GM19238 (cell line): ENCODE data around the gene HDAC11.
"Not testable (repeated sequence)": the region's sequence is repeated elsewhere in the genome, so short reads cannot be mapped to it uniquely, and the experiment has no call there.

ENCODE experiments used
- DNase-seq: peaks from one replicate; pipeline ENCODE4 v3.0.0; 2011; ENCODE audit warnings: low spot score; ENCODE audit not compliant: insufficient read length

The HDAC11 gene

DNA sequence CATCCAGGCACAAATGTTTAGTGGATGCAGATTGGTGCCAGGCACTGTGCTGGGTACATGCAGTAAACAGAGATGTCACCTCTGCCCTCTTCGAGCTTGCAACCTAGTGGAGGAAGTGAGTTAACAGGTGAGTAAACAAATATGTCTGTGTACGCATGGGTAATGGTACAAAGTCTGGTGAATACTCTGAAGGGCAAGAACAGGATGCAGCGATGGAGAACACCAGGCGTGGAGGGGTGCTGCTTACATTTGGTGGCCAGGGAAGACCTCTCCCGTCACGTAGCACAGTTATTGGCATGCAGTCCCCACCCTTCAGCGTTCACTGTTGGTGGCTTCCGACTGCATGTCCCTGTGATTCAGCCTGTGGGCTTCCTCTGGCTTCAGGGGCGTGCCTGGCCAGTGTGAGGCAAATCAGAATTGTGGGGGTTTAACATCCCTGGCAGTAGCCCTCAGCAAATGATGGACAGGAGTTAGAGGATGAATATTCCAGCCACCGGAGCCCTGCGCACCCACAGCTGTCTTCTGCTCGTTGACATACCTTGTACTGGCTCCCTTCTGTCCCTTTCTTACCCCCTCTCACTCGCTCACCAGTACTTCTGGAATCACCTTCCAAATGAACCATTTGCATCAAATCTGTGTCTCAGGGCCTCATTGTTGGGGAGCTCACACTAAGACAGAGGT, 9.1 kb upstream of the HDAC11 start:
- no peak for DNase-seq

DNA sequence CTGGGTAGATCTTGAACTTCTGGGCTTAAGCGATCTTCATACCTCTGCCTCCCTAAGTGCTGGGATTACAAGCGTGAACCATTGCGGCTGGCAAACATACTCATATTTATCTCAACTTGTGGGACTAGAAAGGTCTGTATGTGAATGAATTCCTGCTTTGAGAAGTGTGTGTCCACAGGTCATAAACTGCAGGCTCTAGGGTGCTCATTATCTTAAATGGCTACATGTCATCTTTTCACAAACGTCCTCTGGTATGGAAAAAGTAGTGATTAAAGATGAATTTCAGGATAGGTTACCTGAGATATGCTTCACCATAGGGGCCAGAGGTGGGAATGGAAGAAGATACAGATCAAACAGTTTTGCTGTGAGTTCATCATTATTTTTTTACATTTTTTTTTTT, 7.8 kb upstream of the HDAC11 start:
- no peak for DNase-seq

DNA sequence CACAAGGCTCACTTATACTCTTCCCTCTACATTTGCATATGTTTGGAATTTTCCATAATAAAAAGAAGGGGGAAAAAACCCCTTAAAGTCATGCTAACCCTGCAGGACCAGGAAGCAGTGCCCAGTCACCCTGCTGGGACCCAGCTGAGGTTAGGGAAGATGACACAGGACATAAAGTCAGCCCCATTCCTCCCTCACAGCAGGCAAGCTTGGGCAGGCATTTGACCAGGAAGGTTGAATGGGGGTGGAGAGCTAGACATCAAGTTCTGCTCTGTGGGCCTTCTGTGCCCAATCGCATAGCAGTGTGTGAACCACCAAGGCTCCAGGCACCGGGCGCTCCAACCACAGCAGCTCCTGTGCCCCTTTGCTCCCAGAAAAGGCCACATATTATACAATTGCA, 7.1 kb upstream of the HDAC11 start:
- DNase-seq: no peak

DNA sequence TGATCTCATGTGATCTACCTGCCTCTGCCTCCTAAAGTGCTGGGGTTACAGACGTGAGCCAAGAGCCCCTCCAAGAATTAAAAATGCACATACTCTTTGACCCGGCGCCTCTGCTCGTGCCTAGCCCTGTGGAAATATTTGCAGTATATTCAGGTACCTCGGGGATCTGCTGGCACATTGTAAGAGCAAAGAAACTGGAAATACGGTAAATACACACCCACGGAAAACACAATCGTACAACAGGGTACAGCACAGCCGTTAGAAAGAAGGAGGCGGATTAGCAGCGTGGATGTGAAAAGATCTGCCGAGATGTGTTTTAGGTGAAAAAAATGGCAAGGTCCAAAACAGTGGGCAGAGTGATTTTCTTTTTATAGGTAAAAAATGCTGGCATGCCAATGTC, 6.1 kb upstream of the HDAC11 start:
- no peak for DNase-seq

DNA sequence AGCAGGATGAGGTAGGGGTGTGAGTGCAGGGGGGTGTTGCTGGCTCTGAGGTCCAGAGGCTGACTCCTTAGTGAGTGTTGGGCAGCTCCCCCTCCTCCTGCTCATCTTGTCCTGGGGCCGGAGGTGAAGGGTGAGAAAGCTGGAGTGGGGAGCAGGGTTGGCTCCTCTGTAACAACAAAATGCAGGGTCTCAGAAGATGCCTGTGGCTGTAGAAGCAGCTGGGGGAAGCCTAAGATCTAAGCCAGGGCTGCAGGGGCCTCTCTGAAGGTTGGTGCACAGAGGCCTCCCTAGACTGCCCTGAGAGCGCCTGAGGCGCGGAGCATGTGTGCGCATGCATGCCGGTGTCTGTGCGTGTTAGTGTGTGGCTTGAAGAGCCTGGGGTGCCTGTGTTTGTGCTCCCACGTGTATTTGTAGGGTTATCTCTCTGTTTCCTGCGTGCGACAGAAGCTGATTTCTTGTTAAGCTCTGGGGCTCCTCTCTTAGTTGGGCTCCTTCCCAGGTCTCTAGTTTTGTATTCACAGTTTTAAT, 5.3 kb upstream of the HDAC11 start:
- DNase-seq: no peak

DNA sequence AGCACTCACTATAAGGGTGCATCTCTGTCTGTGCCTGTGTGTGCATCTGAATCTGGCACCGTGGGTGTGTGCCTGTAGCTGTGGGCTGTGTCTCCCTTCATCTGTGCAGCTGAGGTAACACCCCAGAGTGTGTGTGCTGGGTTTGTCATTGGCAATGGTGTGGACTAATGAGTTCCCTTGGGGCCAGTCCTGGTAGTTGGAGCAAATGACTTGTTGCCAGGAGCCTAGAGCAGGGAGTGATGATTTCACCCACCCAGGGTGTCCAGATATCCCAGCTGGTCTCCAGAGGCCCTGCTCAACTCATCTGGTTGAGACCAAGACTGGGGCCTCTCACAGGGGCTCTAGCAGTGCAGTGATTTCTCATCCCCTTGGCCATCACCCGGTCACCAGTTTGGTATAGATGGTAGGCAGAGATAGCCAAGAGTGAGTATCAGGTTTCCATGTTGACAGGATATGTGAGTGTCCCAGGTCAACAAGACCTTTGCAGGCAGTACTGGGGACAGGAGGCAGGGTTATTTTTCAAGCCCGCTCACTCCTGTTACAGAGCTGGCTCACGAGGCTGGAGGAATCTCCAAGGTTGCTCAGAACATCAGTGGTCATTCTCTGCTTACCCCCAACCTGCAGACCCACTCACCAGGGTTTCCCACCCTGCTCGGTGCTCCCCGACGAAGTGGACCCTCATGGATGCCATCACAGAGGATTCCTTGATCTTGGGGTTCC, 4.1 kb upstream of the HDAC11 start:
- DNase-seq: no peak

DNA sequence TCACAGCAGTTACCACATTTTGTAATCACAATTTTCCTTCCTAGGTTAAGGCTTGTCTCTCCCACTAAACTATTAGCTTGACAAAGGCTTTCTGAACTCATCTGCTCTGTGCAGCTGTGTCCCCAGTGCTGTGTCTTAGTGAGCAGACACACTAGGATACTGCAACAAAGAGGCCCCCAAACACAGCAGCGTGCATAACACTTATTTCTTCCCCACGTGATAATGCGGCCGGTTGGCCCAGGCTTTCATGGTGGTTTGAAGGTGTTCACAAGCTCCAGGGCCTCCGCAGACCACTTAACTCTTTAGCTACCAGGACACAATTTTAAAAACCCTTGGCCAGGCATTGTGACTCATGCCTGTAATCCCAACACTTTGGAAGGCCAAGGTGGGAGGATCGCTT, 2.2 kb upstream of the HDAC11 start:
- DNase-seq: no peak

DNA sequence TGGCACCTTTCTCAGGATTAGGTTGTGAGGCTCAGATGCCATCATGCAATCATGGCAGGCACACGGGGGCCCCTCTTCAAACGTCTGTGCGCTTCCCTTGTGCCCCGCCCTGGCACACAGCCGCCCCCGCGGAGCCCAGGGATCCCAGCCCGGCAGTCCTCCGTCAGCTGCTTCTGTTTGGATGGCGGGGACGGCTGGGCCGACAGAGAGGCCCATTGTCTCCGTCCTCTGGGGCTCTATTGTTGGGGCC, 849 bp upstream of the HDAC11 start:
- peak; percentile 32 for DNase-seq

DNA sequence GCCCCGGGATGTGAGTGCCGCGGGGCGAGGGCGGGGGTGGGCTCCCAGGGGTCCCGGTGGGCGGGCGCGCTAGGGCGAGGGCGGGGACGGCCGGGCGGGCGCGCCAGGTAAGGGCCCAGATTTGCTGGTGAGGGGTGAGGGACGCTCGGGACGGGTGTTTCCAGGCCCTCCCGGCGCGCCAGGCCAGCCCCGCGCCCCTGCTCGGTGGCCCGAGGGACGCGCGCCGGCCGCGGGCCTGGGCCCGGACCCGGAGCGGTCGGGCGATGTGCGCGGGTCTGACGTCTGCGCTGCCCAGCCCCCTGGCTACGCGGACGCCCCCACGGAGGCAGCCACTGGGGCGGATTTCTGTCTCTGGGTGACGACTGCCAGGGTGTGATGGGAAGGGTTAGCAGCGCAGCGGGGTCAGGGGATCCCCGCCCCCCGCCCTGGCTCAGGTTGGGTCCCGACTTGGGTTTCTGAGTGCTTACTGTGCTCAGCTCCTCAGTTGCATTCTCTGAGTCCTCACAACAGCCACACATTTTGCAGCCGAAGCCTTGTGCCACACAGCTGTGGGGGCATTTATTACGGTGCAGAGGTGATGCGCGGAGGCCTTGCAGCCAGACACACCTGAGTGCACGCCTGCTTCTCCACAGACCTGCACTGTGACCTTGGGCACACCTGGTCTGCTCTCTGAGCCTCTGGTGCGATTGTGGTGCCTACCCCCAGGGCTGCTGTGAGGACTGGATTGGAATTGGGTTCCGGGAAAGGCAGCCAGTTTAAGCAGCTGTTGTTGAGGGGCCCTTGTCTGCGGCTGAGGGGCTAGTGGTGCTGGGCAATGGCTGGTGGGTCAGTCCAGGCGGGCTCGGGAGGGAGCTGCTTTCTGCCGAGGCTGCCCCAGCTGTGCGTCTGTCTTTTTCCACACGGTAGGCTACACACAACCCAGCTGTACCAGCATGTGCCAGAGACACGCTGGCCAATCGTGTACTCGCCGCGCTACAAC, 523 bp downstream of the HDAC11 start:
- no peak for DNase-seq

DNA sequence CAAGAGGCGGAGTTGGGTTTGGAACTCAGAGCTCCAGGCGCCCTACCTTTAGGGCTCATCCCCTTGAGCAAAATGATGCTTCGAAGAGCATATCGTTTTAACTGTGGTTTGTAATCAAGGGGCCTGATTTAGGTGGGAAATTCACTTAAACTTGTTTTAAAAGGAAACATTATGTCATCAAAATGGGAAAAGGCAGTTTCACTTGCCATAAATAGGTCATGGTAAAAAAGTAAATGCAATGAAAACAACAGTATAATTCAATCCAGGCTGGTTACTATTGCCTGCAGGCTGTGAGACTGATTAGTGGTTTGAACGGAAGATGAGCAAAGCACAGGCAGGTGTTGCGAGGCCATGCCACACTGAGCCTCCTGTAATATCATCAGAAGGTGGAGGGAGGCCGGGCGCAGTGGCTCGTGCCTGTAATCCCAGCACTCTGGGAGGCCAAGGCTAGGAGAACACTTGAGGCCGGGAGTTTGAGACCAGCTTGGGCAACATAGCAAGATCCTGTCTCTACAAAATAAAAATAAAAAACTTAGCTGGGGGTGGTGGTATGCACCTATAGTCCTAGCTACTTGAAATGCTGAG, 2.1 kb downstream of the HDAC11 start:
- DNase-seq: no peak

DNA sequence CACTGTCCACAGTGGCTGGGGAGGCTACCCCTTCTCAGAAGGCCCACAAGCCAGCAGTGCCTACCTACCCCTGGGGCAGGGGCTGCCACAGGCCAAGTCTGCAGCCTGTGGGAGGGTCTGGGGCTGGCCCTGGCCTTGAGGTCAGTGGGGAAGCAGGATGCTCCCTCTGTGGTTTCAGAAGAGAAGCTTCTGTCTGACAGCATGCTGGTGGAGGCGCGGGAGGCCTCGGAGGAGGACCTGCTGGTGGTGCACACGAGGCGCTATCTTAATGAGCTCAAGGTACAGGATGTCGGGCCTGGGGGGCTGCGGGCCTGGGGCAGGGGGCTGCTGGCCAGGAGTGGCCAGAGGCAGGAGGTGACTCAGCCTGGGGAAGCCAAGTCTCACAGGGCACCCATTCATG, 3.2 kb downstream of the HDAC11 start:
- no peak for DNase-seq

DNA sequence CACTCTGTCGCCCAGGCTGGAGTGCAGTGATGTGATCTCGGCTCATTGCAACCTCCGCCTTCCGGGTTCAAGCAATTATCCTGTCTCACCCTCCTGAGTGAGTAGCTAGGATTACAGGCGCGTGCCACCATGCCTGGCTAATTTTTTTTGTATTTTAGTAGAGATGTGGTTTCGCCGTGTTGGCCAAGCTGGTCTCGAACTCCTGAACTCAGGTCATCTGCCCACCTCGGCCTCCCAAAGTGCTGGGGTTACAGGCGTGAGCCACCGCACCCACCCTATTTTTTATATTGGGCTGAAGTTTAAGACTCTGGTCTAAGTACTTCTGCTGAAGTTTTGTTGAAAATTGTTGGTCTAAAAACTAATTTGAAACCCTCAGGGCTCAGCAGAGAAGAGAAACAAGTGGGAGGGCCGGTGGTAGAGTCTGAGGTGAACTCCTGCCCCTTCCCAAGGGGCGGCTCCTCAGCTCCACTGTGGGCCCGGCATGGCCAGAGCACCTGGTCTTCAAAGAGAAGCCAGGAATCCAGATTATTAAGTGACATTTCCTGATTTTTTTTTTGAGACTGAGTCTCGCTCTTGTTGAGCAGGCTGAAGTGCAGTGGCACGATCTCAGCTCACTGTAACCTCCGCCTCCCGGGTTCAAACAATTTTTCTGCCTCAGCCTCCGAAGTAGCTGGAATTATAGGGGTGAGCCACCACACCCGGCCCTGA, 4.0 kb downstream of the HDAC11 start:
- DNase-seq: no peak

DNA sequence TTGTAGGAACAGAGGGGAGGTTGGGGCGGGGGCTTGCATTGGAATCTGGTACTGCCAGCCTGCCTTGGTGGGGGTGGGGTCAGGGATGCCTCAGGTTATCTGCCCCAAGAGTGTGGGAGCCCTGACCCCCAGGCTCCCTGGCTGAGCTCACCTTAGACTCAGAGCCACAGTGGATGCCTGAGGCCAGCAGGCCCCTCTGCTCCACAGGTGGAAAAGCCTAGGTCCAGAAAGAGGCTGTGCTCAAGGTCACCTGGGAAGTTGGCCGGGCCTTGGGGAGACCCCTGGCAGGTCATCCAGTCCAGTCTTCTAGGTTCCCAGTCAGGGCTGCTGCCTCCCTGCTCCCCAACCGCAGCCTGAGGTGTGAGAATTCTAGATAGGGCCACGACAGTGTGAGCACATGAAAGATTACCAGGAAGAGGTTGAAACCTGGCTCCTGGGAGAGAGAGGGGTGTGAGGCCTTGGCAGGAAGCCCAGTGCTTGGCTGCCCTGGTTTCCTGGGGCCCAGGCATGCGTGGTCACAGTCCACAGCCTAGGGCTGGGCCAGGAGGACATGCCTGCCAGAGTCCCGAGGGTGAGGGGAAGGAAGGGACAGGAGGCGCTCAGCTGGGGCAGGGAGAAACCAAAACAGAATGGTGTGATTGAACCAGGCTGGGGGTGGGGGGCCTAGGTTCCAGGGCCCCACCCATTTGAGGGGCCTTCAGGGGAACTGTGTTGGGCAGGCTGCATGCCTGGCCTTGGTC, 4.9 kb downstream of the HDAC11 start:
- no peak for DNase-seq

DNA sequence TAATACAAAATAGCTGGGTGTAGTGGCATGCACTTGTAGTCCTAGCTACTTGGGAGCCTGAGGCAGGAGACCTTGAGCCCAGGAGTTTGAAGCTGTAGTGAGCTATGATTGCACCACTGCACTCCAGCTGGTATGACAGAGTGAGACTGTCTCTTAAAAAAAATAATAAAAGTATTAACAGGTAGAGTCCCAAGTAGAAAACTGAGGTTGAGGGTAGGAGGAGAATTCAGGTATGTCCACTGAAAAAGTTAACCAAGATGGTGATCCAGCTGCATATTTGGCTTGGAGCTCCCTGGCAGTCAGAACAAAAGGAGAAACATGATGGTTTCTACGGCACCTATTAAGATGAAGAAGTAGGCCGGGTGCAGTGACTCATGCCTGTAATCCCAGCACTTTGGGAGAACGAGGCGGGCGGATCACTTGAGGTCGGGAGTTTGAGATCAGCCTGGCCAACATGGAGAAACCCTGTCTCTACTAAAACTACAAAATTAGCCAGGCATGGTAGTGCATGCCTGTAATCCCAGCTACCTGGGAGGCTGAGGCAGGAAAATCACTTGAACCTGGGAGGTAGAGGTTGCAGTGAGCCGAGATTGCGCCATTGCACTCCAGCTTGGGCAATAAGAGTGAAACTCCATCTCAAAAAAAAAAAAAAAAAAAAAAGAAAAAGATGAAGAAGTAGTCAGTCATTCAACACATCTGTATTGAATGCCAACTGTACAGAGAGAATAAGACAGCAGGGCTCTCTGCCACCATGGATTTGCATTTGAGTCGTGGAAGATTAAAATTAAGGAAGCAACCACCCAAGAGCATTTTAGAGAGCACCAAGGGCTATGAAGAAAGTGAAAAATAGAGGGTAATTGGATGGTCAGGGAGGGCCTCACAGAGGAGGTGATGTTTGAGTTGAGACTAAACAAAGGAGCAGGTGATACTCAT, 5.8 kb downstream of the HDAC11 start:
- DNase-seq: not testable (repeated sequence)

DNA sequence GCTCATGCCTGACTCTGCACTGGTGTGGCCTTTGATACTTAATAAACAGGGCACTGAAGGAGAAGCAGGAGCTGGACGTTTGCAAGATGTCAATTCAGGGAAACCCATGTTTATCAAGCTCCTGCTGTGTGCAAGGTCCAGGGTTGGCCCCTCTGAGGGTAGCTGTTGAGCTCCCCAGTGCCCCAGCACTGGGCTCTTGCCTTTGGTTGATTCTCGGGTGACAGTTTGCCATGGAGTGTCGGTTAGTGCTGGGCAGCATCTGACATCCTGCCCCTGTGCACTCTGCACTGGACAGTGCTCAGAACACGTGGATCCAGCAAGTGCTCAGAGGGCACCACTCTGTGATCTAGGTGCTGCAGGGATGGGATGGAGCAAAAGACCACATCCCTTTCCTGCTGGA, 7.3 kb downstream of the HDAC11 start:
- no peak for DNase-seq

DNA sequence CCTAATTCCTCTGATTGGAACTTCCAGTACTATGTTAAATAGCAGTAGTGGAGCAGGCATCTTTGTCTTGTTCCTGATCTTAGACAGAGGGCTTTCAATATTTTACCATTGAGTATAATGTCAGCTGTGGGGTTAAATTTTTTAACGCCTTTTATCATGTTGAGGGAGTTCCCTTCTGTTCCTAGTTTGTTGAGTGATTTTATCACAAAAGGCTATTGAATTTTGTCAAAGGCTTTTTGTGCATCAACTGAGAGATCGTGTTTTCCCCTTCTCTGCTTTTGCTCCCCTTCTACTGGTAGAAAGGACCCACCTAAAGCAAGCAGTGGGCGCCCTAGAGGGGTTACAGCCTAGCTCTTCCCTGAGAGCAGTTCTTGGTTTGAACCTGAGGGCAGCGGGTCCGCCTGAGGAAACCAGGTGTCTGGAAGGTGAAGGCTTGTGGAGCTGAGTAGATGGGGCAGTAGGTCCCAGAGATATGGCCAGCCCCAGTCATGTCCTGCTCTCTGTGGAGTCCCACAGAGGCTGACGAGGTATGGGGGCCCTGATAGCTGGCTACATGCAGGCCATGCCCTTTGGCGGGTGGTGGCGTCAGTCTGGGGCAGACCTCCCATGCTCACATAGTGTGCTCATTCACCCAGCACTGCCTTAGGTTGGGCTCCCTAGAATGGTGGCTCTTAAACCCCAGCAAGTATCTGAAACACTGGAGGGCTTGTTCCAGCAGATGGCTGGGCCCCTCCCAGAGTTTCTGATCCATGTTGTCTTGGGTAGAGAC, 11.3 kb downstream of the HDAC11 start:
- no peak for DNase-seq

DNA sequence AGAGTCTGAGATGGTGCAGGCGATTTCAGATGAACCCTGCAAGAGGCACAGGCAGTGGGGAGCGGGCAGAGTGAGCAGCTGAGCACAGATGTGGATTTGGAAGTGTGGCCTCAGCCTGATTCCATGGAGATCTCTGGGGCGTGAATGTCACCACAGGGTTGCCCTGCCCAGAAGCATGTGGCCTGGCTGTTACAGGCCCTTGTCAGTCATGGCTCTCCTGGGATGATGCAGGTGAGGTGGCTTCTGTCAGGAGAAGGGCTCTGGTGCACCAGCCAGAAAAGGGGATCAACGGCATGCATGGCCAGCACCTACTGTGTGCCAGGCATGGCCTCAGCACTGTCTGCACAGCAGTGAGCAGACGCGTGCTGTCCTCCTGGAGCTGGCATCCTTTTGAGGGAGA, 11.9 kb downstream of the HDAC11 start:
- DNase-seq: no peak

DNA sequence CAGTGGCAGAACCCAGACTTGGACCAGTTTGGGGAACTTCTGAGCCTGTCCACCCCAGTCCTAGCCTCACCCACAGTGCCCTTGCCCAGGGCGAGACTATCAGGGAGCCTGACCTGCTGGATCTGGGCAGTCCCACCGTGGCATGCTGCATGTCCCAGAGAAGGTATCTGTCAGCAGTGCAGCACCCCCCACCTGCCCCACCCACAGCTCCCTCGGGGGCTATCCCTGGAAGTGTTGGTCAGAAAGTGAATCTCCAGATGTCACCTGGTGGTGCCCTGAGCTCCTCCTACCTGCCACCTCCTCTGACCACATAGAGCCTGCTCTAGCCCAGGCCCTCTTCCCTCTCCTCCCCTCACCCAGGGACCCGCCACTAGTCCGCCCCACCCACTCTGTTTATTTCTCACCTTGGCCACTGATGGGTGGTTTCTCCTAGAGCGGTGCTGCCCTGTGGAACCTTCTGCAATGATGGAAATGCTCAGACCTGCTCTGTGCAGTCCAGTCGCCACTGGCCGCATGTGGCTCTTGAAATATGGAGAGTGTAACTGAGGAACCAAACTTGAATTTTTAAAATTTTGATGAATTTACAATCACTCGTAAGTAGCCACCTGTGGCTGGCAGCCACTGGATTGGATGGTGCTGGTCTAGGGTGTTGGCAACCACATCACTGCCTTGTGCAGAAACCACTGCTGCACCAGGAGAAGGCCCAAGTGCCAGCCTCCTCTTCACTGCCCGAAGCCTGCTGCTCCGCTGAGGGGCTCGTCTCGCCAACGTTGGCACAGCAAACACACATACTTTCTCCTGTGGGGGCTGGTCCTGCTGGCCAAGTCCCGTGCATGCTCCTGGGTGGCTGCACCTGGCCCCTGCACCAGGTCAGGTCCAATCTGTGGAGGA, 13.1 kb downstream of the HDAC11 start:
- no peak for DNase-seq
